H9 (cell line): ENCODE measurements around the gene TLR8. TPM values are rescaled to one million over a fixed set of nuclear protein-coding genes. Genes with fewer than 3 reads are reported as not detected.

Experiments used
- DNase-seq: peaks from one replicate; pipeline ENCODE4 v3.0.0-alpha.2; 2017
- H2AFZ ChIP-seq: one replicate; pipeline ENCODE4 v1.6.1; 2013; ENCODE audit warnings: mild to moderate bottlenecking, low read length, control low read depth, moderate library complexity
- H2AK5ac ChIP-seq: 2 replicates; pipeline ENCODE4 v1.6.1; 2013; ENCODE audit warnings: low read length, control low read depth, mixed read lengths; ENCODE audit not compliant: insufficient read length
- H2BK120ac ChIP-seq: one replicate; pipeline ENCODE4 v1.6.1; 2013; ENCODE audit warnings: low read depth, mild to moderate bottlenecking, low read length, control low read depth, inconsistent platforms; ENCODE audit not compliant: poor library complexity, severe bottlenecking
- H2BK12ac ChIP-seq: 2 replicates; pipeline ENCODE4 v1.6.1; 2013; ENCODE audit warnings: low read length, control low read depth, mixed read lengths, low read depth; ENCODE audit not compliant: insufficient read length
- H2BK15ac ChIP-seq: 2 replicates; pipeline ENCODE4 v1.6.1; 2013; ENCODE audit warnings: low read depth, low read length, control low read depth
- H2BK20ac ChIP-seq: one replicate; pipeline ENCODE4 v1.6.1; 2013; ENCODE audit warnings: low read depth, mild to moderate bottlenecking, low read length, control low read depth, inconsistent platforms; ENCODE audit not compliant: poor library complexity, severe bottlenecking
- H2BK5ac ChIP-seq: 2 replicates; pipeline ENCODE4 v1.6.1; 2013; ENCODE audit warnings: low read length, control low read depth, mixed read lengths; ENCODE audit not compliant: insufficient read length
- H3K14ac ChIP-seq: 2 replicates; pipeline ENCODE4 v1.6.1; 2013; ENCODE audit warnings: low read length, control low read depth; ENCODE audit not compliant: insufficient read depth
- H3K18ac ChIP-seq: 2 replicates; pipeline ENCODE4 v1.6.1; 2013; ENCODE audit warnings: low read depth, mild to moderate bottlenecking, mixed read lengths, low read length, control low read depth; ENCODE audit not compliant: insufficient read length
- H3K23ac ChIP-seq: 2 replicates; pipeline ENCODE4 v1.6.1; 2013; ENCODE audit warnings: low read length, control low read depth, mixed read lengths, low read depth; ENCODE audit not compliant: insufficient read length
- H3K23me2 ChIP-seq: 2 replicates; pipeline ENCODE4 v1.6.1; 2013; ENCODE audit warnings: low read depth, mild to moderate bottlenecking, mixed read lengths, low read length, control low read depth; ENCODE audit not compliant: insufficient read length, poor library complexity, severe bottlenecking
- H3K27ac ChIP-seq: 2 replicates; pipeline ENCODE4 v1.5.1; 2013; ENCODE audit warnings: low read length, control low read depth, mixed read lengths, low read depth; ENCODE audit not compliant: insufficient read length
- H3K27me3 ChIP-seq: 2 replicates; pipeline ENCODE4 v1.6.1; 2013; ENCODE audit warnings: low read length, control low read depth, inconsistent platforms; ENCODE audit not compliant: insufficient read depth
- H3K4ac ChIP-seq: 2 replicates; pipeline ENCODE4 v1.6.1; 2013; ENCODE audit warnings: low read depth, mild to moderate bottlenecking, control low read depth, inconsistent platforms, low read length, moderate library complexity
- H3K4me1 ChIP-seq: 2 replicates; pipeline ENCODE4 v1.6.1; 2013; ENCODE audit warnings: low read length, control low read depth, inconsistent platforms; ENCODE audit not compliant: insufficient read depth
- H3K4me2 ChIP-seq: 2 replicates; pipeline ENCODE4 v1.6.1; 2013; ENCODE audit warnings: low read length, control low read depth, mixed read lengths; ENCODE audit not compliant: insufficient read length, insufficient read depth
- H3K56ac ChIP-seq: 2 replicates; pipeline ENCODE4 v1.6.1; 2013; ENCODE audit warnings: low read depth, mild to moderate bottlenecking, mixed read lengths, low read length, control low read depth; ENCODE audit not compliant: insufficient read length
- H3K79me1 ChIP-seq: 2 replicates; pipeline ENCODE4 v1.6.1; 2013; ENCODE audit warnings: low read depth, mild to moderate bottlenecking, moderate library complexity, low read length, control low read depth, inconsistent platforms; ENCODE audit not compliant: insufficient read depth, poor library complexity, severe bottlenecking
- H3K79me2 ChIP-seq: 2 replicates; pipeline ENCODE4 v1.6.1; 2013; ENCODE audit warnings: low read length, control low read depth, inconsistent platforms; ENCODE audit not compliant: insufficient read depth
- H3K9ac ChIP-seq: 2 replicates; pipeline ENCODE4 v1.6.1; 2013; ENCODE audit warnings: low read length, control low read depth, mixed read lengths; ENCODE audit not compliant: insufficient read length; ENCODE audit errors: extremely low read depth
- H3K9me3 ChIP-seq: one replicate; pipeline ENCODE4 v1.6.1; 2013; ENCODE audit warnings: low read depth, low read length, inconsistent platforms; ENCODE audit not compliant: control insufficient read depth
- H3T11ph ChIP-seq: one replicate; pipeline ENCODE4 v1.6.1; 2013; ENCODE audit warnings: mild to moderate bottlenecking, low read length, control low read depth, inconsistent platforms
- H4K20me1 ChIP-seq: one replicate; pipeline ENCODE4 v1.6.1; 2013; ENCODE audit not compliant: control insufficient read depth, insufficient read length, insufficient read depth
- H4K5ac ChIP-seq: 2 replicates; pipeline ENCODE4 v1.6.1; 2013; ENCODE audit warnings: low read depth, mild to moderate bottlenecking, mixed read lengths, low read length, control low read depth; ENCODE audit not compliant: insufficient read length
- H4K8ac ChIP-seq: replicated peaks from 2 replicates; pipeline ENCODE4 v1.6.1; 2013; ENCODE audit warnings: low read length, control low read depth, mixed read lengths, low read depth; ENCODE audit not compliant: insufficient read length
- H4K91ac ChIP-seq: 2 replicates; pipeline ENCODE4 v1.6.1; 2013; ENCODE audit warnings: low read depth, mild to moderate bottlenecking, moderate library complexity, mixed read lengths, low read length, control low read depth; ENCODE audit not compliant: insufficient read length
- H3K27ac Mint-ChIP-seq, 3 experiments: 2 replicates in 2 of 3; 3 replicates in 1 of 3; pipeline ENCODE4 v1.8.0; 2020 to 2021; ENCODE audit warnings: mixed read lengths in 3 of 3, mild to moderate bottlenecking in 1 of 3, moderate library complexity in 1 of 3
- H3K27me3 Mint-ChIP-seq: 2 replicates; pipeline ENCODE4 v1.8.0; 2021; ENCODE audit warnings: low read depth, mild to moderate bottlenecking, moderate library complexity, mixed read lengths
- H3K36me3 Mint-ChIP-seq, 3 experiments: 2 replicates in 2 of 3; 3 replicates in 1 of 3; pipeline ENCODE4 v1.8.0; 2020 to 2021; ENCODE audit warnings: low read depth in 3 of 3, mixed read lengths in 3 of 3; ENCODE audit not compliant: insufficient read depth in 1 of 3
- H3K4me1 Mint-ChIP-seq, 2 experiments: 2 replicates each; pipeline ENCODE4 v1.8.0; 2020; ENCODE audit warnings: mixed read lengths in 2 of 2
- H3K4me3 Mint-ChIP-seq, 2 experiments: 2 replicates in 1 of 2; 3 replicates in 1 of 2; pipeline ENCODE4 v1.8.0; 2020 to 2021; ENCODE audit warnings: mild to moderate bottlenecking in 2 of 2, mixed read lengths in 2 of 2, moderate library complexity in 1 of 2
- H3K9me3 Mint-ChIP-seq, 2 experiments: 2 replicates in 1 of 2; 3 replicates in 1 of 2; pipeline ENCODE4 v1.8.0; 2020; ENCODE audit warnings: mild to moderate bottlenecking in 2 of 2, mixed read lengths in 2 of 2, moderate library complexity in 1 of 2
- CTCF ChIP-seq: fragments of 200-600 bp; sonication (generic); conservative IDR thresholded peaks from 3 replicates; pipeline ENCODE4 v1.8.0; 2021; ENCODE audit warnings: antibody characterized with exemption, mild to moderate bottlenecking
- WGBS: extraction: QIAGEN DNeasy Blood & Tissue Kit; methylation state at CpG from one replicate; pipeline ENCODE4 v1.1.7; 2013; ENCODE audit warnings: missing lambda C conversion rate, low lambda C conversion rate, mixed read lengths; ENCODE audit not compliant: insufficient read length; ENCODE audit errors: extremely low coverage; 5-methylcytosine and 5-hydroxymethylcytosine counted together
- total RNA-seq: library from RNA; stranded (reverse); gene quantifications from 2 replicates; pipeline ENCODE4 v1.2.1, GENCODE V29; 2021

Gene TLR8
- total RNA-seq, 1 experiment from 2014 or later, result not detected

DNA sequence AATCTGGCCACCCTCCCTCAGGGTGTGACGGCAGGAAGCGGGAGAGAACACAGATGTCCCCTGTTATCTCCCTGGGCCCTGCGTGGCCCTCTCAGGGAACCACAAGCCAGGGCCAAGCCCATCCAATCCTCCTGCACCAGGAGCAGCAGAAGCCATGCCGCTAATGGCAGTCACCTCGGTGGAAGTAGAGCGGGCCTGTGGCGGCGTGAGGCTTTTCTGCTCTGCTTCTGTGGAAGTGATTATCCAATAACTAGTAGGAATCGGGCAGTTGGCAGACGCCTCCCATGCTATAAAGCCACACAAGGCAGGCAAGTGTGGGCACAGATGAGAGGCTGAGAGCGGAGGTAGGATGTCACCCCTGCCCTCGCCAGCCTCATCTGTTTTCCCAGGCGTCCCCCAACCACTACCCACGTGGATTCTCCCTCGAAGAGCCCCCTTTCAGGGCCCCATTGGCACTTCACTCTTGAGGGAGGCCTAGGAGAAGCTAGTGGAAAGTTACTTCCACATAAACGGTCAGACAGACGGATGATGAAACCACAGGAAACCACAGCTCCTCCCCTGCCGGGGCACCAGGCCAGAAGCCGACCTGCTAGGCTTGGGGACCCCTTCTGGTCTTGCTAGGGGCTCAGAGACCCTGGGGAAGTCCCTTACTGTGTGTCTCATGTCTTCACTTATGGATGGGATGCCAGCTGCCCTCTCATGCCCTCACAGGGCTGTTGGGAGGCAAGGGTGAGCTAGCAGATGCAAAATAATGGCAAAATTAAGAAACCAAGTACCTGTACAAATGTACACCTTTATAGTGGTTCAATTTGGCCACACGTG is 49.7 kb downstream of the TLR8 start:
- no peak for DNase-seq
- H3K4me2 ChIP-seq, result no peak overlapping the region
- no peak overlapping the region for H2BK20ac ChIP-seq
- H3T11ph ChIP-seq, result no peak overlapping the region
- no peaks in the 10 kb centered on the region for H4K20me1 ChIP-seq
- H3K14ac ChIP-seq, result no peak overlapping the region
- H2AK5ac ChIP-seq, result no peak overlapping the region
- Mint-ChIP-seq H3K9me3 (peaks cover 60% of the 10 kb centered on the region in 2 experiments), H3K27ac (no peak overlapping the region), H3K4me1 (peaks cover 0 to 5% of the 10 kb centered on the region in 2 experiments; a peak in 3 of 4 replicates), H3K36me3 (peaks cover 0 to 5% (median 5%) of the 10 kb centered on the region in 3 experiments; a peak in 4 of 7 replicates), H3K4me3 (no peak overlapping the region), H3K27me3 (no peaks in the 10 kb centered on the region; the same call in 1 of the 2 replicates)
- no peak overlapping the region for H2BK15ac ChIP-seq
- H3K27me3 ChIP-seq, result no peaks in the 10 kb centered on the region
- no CpG with 5 or more reads among the region's 20 CpGs for WGBS
- no peaks in the 10 kb centered on the region for H3K9me3 ChIP-seq
- no peak overlapping the region for H3K56ac ChIP-seq
- peak overlapping the region; percentile 67 for H4K8ac ChIP-seq
- H3K79me1 ChIP-seq, result no peaks in the 10 kb centered on the region
- H4K5ac ChIP-seq, result no peak overlapping the region
- H3K23ac ChIP-seq, result no peak overlapping the region
- peak overlapping the region; percentile 19 for H4K91ac ChIP-seq
- H3K18ac ChIP-seq, result no peak overlapping the region
- H3K23me2 ChIP-seq, result no peaks in the 10 kb centered on the region
- H3K9ac ChIP-seq, result no peak overlapping the region
- no peak overlapping the region for H2BK5ac ChIP-seq
- peaks cover 2% of the 10 kb centered on the region; the same call in 1 of the 2 replicates for H3K4me1 ChIP-seq
- TF ChIP-seq CTCF, result no peak
- H3K27ac ChIP-seq, result peak overlapping the region; percentile 26
- H2BK12ac ChIP-seq, result no peak overlapping the region
- H2AFZ ChIP-seq, result no peak overlapping the region
- H3K4ac ChIP-seq, result no peak overlapping the region
- H2BK120ac ChIP-seq, result no peak overlapping the region
- H3K79me2 ChIP-seq, result no peaks in the 10 kb centered on the region
